Nephron progenitor cell (in vitro differentiated cells): Measurements from ENCODE around the gene CCDC86.
A peak's percentile ranks its signal among the peaks of the same experiment; 100 is the strongest.

Source experiments
- DNase-seq: peaks from one replicate; pipeline ENCODE4 v3.0.0; 2021
- H3K27ac Mint-ChIP-seq: 2 replicates; pipeline ENCODE4 v1.8.0; 2021; ENCODE audit warnings: mild to moderate bottlenecking, moderate library complexity, mixed read lengths
- H3K27me3 Mint-ChIP-seq: 2 replicates; pipeline ENCODE4 v1.8.0; 2021; ENCODE audit warnings: mild to moderate bottlenecking, low read depth, mixed read lengths; ENCODE audit not compliant: poor library complexity
- H3K36me3 Mint-ChIP-seq: 2 replicates; pipeline ENCODE4 v1.8.0; 2021; ENCODE audit warnings: low read depth, mixed read lengths
- H3K4me1 Mint-ChIP-seq: 2 replicates; pipeline ENCODE4 v1.8.0; 2021; ENCODE audit warnings: mixed read lengths
- H3K4me3 Mint-ChIP-seq: 2 replicates; pipeline ENCODE4 v1.8.0; 2021; ENCODE audit warnings: mild to moderate bottlenecking, moderate library complexity, mixed read lengths
- H3K9me3 Mint-ChIP-seq: 2 replicates; pipeline ENCODE4 v1.8.0; 2021; ENCODE audit warnings: mild to moderate bottlenecking, moderate library complexity, mixed read lengths
- CTCF ChIP-seq: fragments of 200-600 bp; sonication (generic); IDR thresholded peaks from 2 replicates; pipeline ENCODE4 v1.5.0; 2021; ENCODE audit warnings: antibody characterized with exemption

The CCDC86 gene

GRCh38 chr11:60887556-60887955, 45.6 kb downstream of the CCDC86 start:
- H3K27me3 Mint-ChIP-seq, result peaks cover 2% of the 10 kb centered on the region

GRCh38 chr11:60889869-60890311, 48.0 kb downstream of the CCDC86 start:
- TF ChIP-seq CTCF, result no peak
- peaks cover 18% of the 10 kb centered on the region for H3K4me1 Mint-ChIP-seq
- H3K9me3 Mint-ChIP-seq, result peaks cover 13% of the 10 kb centered on the region
- H3K4me3 Mint-ChIP-seq, result no peak overlapping the region
- no peak for DNase-seq
- H3K27me3 Mint-ChIP-seq, result peaks cover 2% of the 10 kb centered on the region
- H3K27ac Mint-ChIP-seq, result peak overlapping the region; percentile 83
- H3K36me3 Mint-ChIP-seq, result peaks cover 52% of the 10 kb centered on the region

More at GRCh38 chr11:60887556-60887955, 45.6 kb downstream of the CCDC86 start:
- H3K9me3 Mint-ChIP-seq, result peaks cover 22% of the 10 kb centered on the region
- peaks cover 13% of the 10 kb centered on the region for H3K4me1 Mint-ChIP-seq
- no peak overlapping the region for H3K27ac Mint-ChIP-seq
- peaks cover 59% of the 10 kb centered on the region for H3K36me3 Mint-ChIP-seq
- TF ChIP-seq CTCF, result peak; percentile 56
- no peak overlapping the region for H3K4me3 Mint-ChIP-seq
- peak; percentile 47 for DNase-seq

GRCh38 chr11:60890696-60891095, 48.8 kb downstream of the CCDC86 start:
- DNase-seq, result no peak
- Mint-ChIP-seq H3K27ac (no peak overlapping the region), H3K36me3 (peaks cover 52% of the 10 kb centered on the region), H3K27me3 (peaks cover 2% of the 10 kb centered on the region), H3K9me3 (peaks cover 5% of the 10 kb centered on the region), H3K4me3 (no peak overlapping the region), H3K4me1 (peaks cover 18% of the 10 kb centered on the region)
- TF ChIP-seq CTCF, result no peak

- Mint-ChIP-seq H3K4me3 (no peak overlapping the region), H3K27me3 (peaks cover 2% of the 10 kb centered on the region), H3K4me1 (peaks cover 18% of the 10 kb centered on the region), H3K27ac (peak overlapping the region; percentile 61), H3K9me3 (peaks cover 2% of the 10 kb centered on the region), H3K36me3 (peaks cover 52% of the 10 kb centered on the region)
- no peak for TF ChIP-seq CTCF
- DNase-seq, result no peak
These were observed 49.3 kb downstream of the CCDC86 start for GRCh38 chr11:60891103-60891741.

- Mint-ChIP-seq H3K36me3 (peaks cover 76% of the 10 kb centered on the region), H3K9me3 (no peaks in the 10 kb centered on the region), H3K4me1 (peaks cover 11% of the 10 kb centered on the region), H3K27ac (peak overlapping the region; percentile 42), H3K4me3 (no peak overlapping the region), H3K27me3 (no peaks in the 10 kb centered on the region)
- no peak for TF ChIP-seq CTCF
- DNase-seq, result no peak
These were observed 53.8 kb downstream of the CCDC86 start for GRCh38 chr11:60895687-60896086.

- H3K36me3 Mint-ChIP-seq, result peaks cover 86% of the 10 kb centered on the region
- no peak for TF ChIP-seq CTCF
- H3K4me1 Mint-ChIP-seq, result peaks cover 6% of the 10 kb centered on the region
- H3K4me3 Mint-ChIP-seq, result no peak overlapping the region
- no peak overlapping the region for H3K27ac Mint-ChIP-seq
- no peaks in the 10 kb centered on the region for H3K9me3 Mint-ChIP-seq
- DNase-seq, result no peak
- H3K27me3 Mint-ChIP-seq, result no peaks in the 10 kb centered on the region
These were observed 55.6 kb downstream of the CCDC86 start for GRCh38 chr11:60897496-60897895.
